HEK293 (cell line): Measurements from ENCODE around the gene SRRM4.

Experiments
- CTCF ChIA-PET: fragments of 350-600 bp; formaldehyde crosslinking; extraction: SDS; loops from one replicate; lab custom pipeline; 2021; ENCODE audit warnings: antibody characterized with exemption; lab: Yijun Ruan, JAX
- POLR2A ChIA-PET: fragments of 300-600 bp; formaldehyde crosslinking; extraction: SDS; loops from one replicate; lab custom pipeline; 2020; ENCODE audit warnings: antibody characterized with exemption, inconsistent platforms; lab: Yijun Ruan, JAX
- H3K27ac ChIP-seq: fragments of 200-500 bp; sonication (Bioruptor generic); 2 replicates; pipeline ENCODE4 v1.5.1; 2014; ENCODE audit warnings: low read depth, low read length, control low read depth, inconsistent platforms; ENCODE audit errors: extremely low read depth
- H3K36me3 ChIP-seq, 2 experiments: fragments of 200-500 bp in 1 of 2; sonication (Bioruptor generic) in 1 of 2; 1 replicate in 1 of 2; 2 replicates in 1 of 2; pipeline ENCODE4 v1.5.1; 2014 to 2017; ENCODE audit warnings: inconsistent platforms in 2 of 2, low read length in 2 of 2; ENCODE audit not compliant: control insufficient read depth in 2 of 2, insufficient read depth in 1 of 2
- H3K4me1 ChIP-seq: fragments of 200-500 bp; sonication (Bioruptor generic); 2 replicates; pipeline ENCODE4 v1.5.1; 2014; ENCODE audit warnings: mild to moderate bottlenecking, low read length, inconsistent platforms; ENCODE audit not compliant: control insufficient read depth, insufficient read depth
- H3K4me3 ChIP-seq: 2 replicates; pipeline ENCODE4 v1.5.1; 2011; ENCODE audit warnings: low read depth, mild to moderate bottlenecking, control low read depth, low read length, moderate library complexity
- H3K9me3 ChIP-seq: fragments of 200-500 bp; sonication (Bioruptor generic); 2 replicates; pipeline ENCODE4 v1.5.1; 2014; ENCODE audit warnings: low read depth, low read length, inconsistent platforms; ENCODE audit not compliant: control insufficient read depth, insufficient read depth
- MZF1 ChIP-seq: fragments of 450-650 bp; formaldehyde crosslinking; IDR thresholded peaks from 2 replicates; pipeline ENCODE4 v1.5.1; 2017; ENCODE audit warnings: missing biosample characterization, missing genetic modification characterization, borderline replicate concordance
- SALL2 ChIP-seq: fragments of 450-650 bp; formaldehyde crosslinking; IDR thresholded peaks from 2 replicates; pipeline ENCODE4 v1.5.0; 2017; ENCODE audit warnings: missing biosample characterization, mild to moderate bottlenecking, missing genetic modification characterization, borderline replicate concordance
- SETDB1 ChIP-seq: IDR thresholded peaks from one replicate; pipeline ENCODE4 v1.6.1; 2017; ENCODE audit warnings: mild to moderate bottlenecking, low read length, moderate library complexity, mixed read lengths; ENCODE audit not compliant: insufficient read length
- ZNF114 ChIP-seq: fragments of 450-650 bp; formaldehyde crosslinking; IDR thresholded peaks from 2 replicates; pipeline ENCODE4 v1.5.0; 2017; ENCODE audit warnings: missing biosample characterization, missing genetic modification characterization
- ZNF600 ChIP-seq: fragments of 450-650 bp; formaldehyde crosslinking; IDR thresholded peaks from 2 replicates; pipeline ENCODE4 v1.5.1; 2016; ENCODE audit warnings: missing biosample characterization, missing genetic modification characterization
- ZNF837 ChIP-seq: fragments of 450-650 bp; formaldehyde crosslinking; IDR thresholded peaks from 2 replicates; pipeline ENCODE4 v1.5.1; 2016; ENCODE audit warnings: missing biosample characterization, missing genetic modification characterization
- TF ChIP-seq, protein P1 (sequence below): fragments of 450-650 bp; formaldehyde crosslinking; IDR thresholded peaks from 2 replicates; pipeline ENCODE4 v1.5.1; 2016; ENCODE audit warnings: missing biosample characterization, missing genetic modification characterization
- TF ChIP-seq, protein P2 (sequence below): fragments of 450-650 bp; formaldehyde crosslinking; IDR thresholded peaks from 2 replicates; pipeline ENCODE4 v1.5.0; 2017; ENCODE audit warnings: missing biosample characterization, missing genetic modification characterization, borderline replicate concordance
- TF ChIP-seq, protein P3 (sequence below): fragments of 450-650 bp; formaldehyde crosslinking; IDR thresholded peaks from 2 replicates; pipeline ENCODE4 v1.5.1; 2016; ENCODE audit warnings: missing biosample characterization, missing genetic modification characterization
- TF ChIP-seq, protein P4 (sequence below): fragments of 450-650 bp; formaldehyde crosslinking; IDR thresholded peaks from 2 replicates; pipeline ENCODE4 v1.5.1; 2016; ENCODE audit warnings: missing biosample characterization, missing genetic modification characterization
- TF ChIP-seq, protein P5 (sequence below): fragments of 450-650 bp; formaldehyde crosslinking; conservative IDR thresholded peaks from 2 replicates; pipeline ENCODE4 v1.5.1; 2016; ENCODE audit warnings: low read depth, missing biosample characterization, missing genetic modification characterization
- TF ChIP-seq, protein P6 (sequence below): fragments of 450-650 bp; formaldehyde crosslinking; IDR thresholded peaks from 2 replicates; pipeline ENCODE4 v1.5.1; 2016; ENCODE audit warnings: missing biosample characterization, missing genetic modification characterization, low read depth

The SRRM4 gene

DNA sequence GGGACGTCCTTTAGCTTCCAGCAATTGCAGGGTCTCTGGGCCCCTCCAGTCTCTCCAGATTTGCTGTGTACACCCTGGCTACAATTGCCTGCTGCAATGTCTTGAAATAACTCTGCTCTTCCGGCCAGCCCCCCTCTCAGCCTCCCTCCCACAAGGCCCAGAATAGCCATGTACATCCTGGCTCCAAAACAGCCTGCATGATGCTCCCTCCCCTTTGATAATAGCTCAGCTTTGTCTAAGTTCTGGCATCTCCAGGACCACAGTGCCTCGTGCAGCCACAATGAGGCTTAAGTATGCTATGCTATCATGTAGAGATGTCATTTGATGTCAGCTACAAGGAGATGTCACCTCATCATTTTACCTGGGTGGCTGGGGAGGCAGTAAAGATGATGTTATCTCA, 74.6 kb downstream of the SRRM4 start:
- POLR2A ChIA-PET: no interaction called here
- H3K36me3 ChIP-seq: no peaks in the 10 kb centered on the region
- CTCF ChIA-PET: interaction anchor here (0.5 to 0.9 kb wide), 3 partner anchors 19 to 96 kb away, joined by 3 read pairs; no protein-coding TSS in a partner anchor
- TF ChIP-seq, protein P1, sequence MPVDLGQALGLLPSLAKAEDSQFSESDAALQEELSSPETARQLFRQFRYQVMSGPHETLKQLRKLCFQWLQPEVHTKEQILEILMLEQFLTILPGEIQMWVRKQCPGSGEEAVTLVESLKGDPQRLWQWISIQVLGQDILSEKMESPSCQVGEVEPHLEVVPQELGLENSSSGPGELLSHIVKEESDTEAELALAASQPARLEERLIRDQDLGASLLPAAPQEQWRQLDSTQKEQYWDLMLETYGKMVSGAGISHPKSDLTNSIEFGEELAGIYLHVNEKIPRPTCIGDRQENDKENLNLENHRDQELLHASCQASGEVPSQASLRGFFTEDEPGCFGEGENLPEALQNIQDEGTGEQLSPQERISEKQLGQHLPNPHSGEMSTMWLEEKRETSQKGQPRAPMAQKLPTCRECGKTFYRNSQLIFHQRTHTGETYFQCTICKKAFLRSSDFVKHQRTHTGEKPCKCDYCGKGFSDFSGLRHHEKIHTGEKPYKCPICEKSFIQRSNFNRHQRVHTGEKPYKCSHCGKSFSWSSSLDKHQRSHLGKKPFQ (tag by site-specific recombination): no peak
- no peak for TF ChIP-seq ZNF600 (tag by site-specific recombination)
- no peak for TF ChIP-seq ZNF114 (tag by site-specific recombination)
- TF ChIP-seq, protein P2, sequence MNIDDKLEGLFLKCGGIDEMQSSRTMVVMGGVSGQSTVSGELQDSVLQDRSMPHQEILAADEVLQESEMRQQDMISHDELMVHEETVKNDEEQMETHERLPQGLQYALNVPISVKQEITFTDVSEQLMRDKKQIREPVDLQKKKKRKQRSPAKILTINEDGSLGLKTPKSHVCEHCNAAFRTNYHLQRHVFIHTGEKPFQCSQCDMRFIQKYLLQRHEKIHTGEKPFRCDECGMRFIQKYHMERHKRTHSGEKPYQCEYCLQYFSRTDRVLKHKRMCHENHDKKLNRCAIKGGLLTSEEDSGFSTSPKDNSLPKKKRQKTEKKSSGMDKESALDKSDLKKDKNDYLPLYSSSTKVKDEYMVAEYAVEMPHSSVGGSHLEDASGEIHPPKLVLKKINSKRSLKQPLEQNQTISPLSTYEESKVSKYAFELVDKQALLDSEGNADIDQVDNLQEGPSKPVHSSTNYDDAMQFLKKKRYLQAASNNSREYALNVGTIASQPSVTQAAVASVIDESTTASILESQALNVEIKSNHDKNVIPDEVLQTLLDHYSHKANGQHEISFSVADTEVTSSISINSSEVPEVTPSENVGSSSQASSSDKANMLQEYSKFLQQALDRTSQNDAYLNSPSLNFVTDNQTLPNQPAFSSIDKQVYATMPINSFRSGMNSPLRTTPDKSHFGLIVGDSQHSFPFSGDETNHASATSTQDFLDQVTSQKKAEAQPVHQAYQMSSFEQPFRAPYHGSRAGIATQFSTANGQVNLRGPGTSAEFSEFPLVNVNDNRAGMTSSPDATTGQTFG: no peak
- TF ChIP-seq, protein P3, sequence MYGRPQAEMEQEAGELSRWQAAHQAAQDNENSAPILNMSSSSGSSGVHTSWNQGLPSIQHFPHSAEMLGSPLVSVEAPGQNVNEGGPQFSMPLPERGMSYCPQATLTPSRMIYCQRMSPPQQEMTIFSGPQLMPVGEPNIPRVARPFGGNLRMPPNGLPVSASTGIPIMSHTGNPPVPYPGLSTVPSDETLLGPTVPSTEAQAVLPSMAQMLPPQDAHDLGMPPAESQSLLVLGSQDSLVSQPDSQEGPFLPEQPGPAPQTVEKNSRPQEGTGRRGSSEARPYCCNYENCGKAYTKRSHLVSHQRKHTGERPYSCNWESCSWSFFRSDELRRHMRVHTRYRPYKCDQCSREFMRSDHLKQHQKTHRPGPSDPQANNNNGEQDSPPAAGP: no peak
- no peak overlapping the region for H3K4me3 ChIP-seq
- no peaks in the 10 kb centered on the region for H3K9me3 ChIP-seq
- no peak overlapping the region for H3K27ac ChIP-seq
- no peaks in the 10 kb centered on the region for H3K4me1 ChIP-seq

DNA sequence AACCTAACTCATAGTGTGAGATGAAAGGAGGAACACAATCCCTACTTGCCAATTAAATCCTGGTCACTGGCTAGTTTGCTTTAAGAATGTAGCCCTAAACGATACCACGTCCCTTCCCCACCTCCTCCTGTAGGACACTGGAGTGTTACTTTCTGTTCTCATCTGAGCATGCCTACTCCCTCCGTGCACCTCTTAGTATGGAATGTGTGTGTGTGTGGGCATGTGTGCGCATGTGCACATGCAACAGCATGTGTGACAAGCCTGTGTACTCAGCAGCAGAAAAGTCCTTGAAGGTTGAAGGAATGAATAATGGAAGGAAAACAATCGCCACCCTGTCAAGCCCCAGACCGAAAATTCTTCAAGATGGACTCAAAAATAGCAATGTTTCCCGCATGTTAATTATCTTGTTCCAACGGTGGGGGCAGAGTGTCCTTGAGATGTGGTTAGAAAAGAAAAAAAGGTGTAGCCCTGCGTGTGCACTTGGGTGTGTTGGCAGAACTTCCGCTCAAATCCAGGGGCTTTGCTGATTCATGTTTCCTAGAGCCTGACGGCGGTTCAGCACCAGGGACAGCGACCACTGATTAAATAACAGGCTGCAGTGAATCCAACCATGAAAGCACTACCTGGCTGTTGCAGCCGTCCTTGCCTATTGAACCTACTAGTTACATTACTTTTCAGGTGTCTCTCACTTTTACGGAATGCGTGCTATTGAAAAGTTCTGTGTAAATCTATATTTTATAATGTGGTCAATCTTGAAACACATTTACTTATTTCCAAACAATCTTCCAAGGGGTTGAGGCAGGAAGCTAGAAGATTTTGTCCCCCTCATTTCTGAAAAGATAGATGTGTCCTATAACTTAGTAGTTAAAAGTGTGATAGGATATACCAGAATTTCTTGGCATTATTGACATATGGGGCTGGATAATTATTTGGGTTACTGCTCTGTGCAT, 79.8 kb downstream of the SRRM4 start:
- no peaks in the 10 kb centered on the region for H3K9me3 ChIP-seq
- CTCF ChIA-PET: no interaction called here
- TF ChIP-seq, protein P4, sequence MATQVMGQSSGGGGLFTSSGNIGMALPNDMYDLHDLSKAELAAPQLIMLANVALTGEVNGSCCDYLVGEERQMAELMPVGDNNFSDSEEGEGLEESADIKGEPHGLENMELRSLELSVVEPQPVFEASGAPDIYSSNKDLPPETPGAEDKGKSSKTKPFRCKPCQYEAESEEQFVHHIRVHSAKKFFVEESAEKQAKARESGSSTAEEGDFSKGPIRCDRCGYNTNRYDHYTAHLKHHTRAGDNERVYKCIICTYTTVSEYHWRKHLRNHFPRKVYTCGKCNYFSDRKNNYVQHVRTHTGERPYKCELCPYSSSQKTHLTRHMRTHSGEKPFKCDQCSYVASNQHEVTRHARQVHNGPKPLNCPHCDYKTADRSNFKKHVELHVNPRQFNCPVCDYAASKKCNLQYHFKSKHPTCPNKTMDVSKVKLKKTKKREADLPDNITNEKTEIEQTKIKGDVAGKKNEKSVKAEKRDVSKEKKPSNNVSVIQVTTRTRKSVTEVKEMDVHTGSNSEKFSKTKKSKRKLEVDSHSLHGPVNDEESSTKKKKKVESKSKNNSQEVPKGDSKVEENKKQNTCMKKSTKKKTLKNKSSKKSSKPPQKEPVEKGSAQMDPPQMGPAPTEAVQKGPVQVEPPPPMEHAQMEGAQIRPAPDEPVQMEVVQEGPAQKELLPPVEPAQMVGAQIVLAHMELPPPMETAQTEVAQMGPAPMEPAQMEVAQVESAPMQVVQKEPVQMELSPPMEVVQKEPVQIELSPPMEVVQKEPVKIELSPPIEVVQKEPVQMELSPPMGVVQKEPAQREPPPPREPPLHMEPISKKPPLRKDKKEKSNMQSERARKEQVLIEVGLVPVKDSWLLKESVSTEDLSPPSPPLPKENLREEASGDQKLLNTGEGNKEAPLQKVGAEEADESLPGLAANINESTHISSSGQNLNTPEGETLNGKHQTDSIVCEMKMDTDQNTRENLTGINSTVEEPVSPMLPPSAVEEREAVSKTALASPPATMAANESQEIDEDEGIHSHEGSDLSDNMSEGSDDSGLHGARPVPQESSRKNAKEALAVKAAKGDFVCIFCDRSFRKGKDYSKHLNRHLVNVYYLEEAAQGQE (tag by site-specific recombination): peak; percentile 96
- no peak for TF ChIP-seq SALL2 (tag by site-specific recombination)
- H3K36me3 ChIP-seq: no peaks in the 10 kb centered on the region
- H3K27ac ChIP-seq: no peak overlapping the region
- POLR2A ChIA-PET: no interaction called here
- H3K4me1 ChIP-seq: no peaks in the 10 kb centered on the region
- H3K4me3 ChIP-seq: no peak overlapping the region

DNA sequence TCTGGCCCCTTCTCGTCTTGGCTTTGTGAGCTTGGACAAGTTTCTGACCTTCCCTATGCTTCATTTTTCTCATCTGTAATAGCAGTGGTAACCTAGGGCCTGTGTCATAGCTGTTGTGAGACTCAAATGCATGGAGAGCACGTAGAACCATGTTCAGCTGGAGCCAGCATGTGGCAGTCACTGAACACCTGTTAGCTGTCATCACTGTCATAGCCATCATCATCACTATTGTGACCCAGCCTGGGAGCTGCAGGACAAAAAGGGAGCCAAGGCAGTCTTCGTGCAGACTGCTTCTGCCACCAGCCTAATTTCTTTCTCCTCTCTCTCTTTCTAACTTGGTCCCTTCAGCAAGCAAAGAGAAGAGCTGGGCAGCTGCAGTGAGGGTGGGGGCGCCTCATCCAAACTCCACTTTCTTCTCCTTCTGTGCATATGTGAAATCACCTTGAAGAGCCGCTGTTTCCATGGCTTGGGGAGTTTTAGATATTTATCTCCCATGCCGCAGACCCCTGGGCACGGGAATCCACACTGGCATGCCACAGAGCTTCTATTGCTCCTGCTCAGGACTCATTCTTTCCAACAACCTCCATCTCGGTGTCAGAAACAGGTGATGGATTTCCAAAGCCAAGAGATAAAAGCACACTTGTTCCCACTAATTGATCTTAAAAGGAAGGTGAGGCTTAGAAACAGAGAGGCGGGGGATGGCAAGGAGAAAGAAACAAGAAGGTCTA, 87.0 kb downstream of the SRRM4 start:
- CTCF ChIA-PET: no interaction called here
- H3K27ac ChIP-seq: no peak overlapping the region
- no peak for TF ChIP-seq MZF1 (tag by site-specific recombination)
- TF ChIP-seq, protein P5, sequence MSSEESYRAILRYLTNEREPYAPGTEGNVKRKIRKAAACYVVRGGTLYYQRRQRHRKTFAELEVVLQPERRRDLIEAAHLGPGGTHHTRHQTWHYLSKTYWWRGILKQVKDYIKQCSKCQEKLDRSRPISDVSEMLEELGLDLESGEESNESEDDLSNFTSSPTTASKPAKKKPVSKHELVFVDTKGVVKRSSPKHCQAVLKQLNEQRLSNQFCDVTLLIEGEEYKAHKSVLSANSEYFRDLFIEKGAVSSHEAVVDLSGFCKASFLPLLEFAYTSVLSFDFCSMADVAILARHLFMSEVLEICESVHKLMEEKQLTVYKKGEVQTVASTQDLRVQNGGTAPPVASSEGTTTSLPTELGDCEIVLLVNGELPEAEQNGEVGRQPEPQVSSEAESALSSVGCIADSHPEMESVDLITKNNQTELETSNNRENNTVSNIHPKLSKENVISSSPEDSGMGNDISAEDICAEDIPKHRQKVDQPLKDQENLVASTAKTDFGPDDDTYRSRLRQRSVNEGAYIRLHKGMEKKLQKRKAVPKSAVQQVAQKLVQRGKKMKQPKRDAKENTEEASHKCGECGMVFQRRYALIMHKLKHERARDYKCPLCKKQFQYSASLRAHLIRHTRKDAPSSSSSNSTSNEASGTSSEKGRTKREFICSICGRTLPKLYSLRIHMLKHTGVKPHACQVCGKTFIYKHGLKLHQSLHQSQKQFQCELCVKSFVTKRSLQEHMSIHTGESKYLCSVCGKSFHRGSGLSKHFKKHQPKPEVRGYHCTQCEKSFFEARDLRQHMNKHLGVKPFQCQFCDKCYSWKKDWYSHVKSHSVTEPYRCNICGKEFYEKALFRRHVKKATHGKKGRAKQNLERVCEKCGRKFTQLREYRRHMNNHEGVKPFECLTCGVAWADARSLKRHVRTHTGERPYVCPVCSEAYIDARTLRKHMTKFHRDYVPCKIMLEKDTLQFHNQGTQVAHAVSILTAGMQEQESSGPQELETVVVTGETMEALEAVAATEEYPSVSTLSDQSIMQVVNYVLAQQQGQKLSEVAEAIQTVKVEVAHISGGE (tag by site-specific recombination): no peak
- TF ChIP-seq, protein P6, sequence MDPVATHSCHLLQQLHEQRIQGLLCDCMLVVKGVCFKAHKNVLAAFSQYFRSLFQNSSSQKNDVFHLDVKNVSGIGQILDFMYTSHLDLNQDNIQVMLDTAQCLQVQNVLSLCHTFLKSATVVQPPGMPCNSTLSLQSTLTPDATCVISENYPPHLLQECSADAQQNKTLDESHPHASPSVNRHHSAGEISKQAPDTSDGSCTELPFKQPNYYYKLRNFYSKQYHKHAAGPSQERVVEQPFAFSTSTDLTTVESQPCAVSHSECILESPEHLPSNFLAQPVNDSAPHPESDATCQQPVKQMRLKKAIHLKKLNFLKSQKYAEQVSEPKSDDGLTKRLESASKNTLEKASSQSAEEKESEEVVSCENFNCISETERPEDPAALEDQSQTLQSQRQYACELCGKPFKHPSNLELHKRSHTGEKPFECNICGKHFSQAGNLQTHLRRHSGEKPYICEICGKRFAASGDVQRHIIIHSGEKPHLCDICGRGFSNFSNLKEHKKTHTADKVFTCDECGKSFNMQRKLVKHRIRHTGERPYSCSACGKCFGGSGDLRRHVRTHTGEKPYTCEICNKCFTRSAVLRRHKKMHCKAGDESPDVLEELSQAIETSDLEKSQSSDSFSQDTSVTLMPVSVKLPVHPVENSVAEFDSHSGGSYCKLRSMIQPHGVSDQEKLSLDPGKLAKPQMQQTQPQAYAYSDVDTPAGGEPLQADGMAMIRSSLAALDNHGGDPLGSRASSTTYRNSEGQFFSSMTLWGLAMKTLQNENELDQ (tag by site-specific recombination): no peak
- TF ChIP-seq SETDB1: no peak
- TF ChIP-seq ZNF837 (tag by site-specific recombination): no peak

More for the DNA sequence above, 87.0 kb downstream of the SRRM4 start:
- no peak overlapping the region for H3K4me3 ChIP-seq
- POLR2A ChIA-PET: no interaction called here
- H3K9me3 ChIP-seq: no peaks in the 10 kb centered on the region
- no peaks in the 10 kb centered on the region for H3K36me3 ChIP-seq
- H3K4me1 ChIP-seq: no peaks in the 10 kb centered on the region
